Type B pancreatic cell (in vitro differentiated cells): ENCODE data around the gene SIGLEC15. TPM values are rescaled to one million over a fixed set of nuclear protein-coding genes. Genes with fewer than 3 reads are reported as not detected.

Experiments used
- DNase-seq: peaks from one replicate; pipeline ENCODE4 v3.0.0; 2021; ENCODE audit warnings: mixed read lengths; ENCODE audit not compliant: unreplicated experiment; ENCODE audit errors: extremely low spot score
- H3K27ac Mint-ChIP-seq: 2 replicates; pipeline ENCODE4 v1.8.0; 2021; ENCODE audit warnings: mild to moderate bottlenecking, mixed read lengths
- H3K27me3 Mint-ChIP-seq: 2 replicates; pipeline ENCODE4 v1.8.0; 2021; ENCODE audit warnings: mixed read lengths
- H3K36me3 Mint-ChIP-seq: 2 replicates; pipeline ENCODE4 v1.8.0; 2021; ENCODE audit warnings: mixed read lengths
- H3K4me1 Mint-ChIP-seq: one replicate; pipeline ENCODE4 v1.8.0; 2021; ENCODE audit warnings: mixed read lengths; ENCODE audit not compliant: unreplicated experiment
- H3K4me3 Mint-ChIP-seq: 2 replicates; pipeline ENCODE4 v1.8.0; 2021; ENCODE audit warnings: mild to moderate bottlenecking, mixed read lengths
- H3K9me3 Mint-ChIP-seq: 2 replicates; pipeline ENCODE4 v1.8.0; 2021; ENCODE audit warnings: mixed read lengths
- total RNA-seq: library from RNA; stranded (reverse); gene quantifications from 2 replicates; pipeline ENCODE4 v1.2.1, GENCODE V29; 2021; ENCODE audit warnings: low replicate concordance
- TF ChIP-seq, protein P1 (sequence below): fragments of 200-600 bp; sonication (generic); conservative IDR thresholded peaks from 2 replicates; pipeline ENCODE4 v1.5.0; 2021; ENCODE audit warnings: antibody characterized with exemption, mild to moderate bottlenecking

The SIGLEC15 gene
- total RNA-seq, 1 donor from 2014 or later, result 0.41 TPM

DNA sequence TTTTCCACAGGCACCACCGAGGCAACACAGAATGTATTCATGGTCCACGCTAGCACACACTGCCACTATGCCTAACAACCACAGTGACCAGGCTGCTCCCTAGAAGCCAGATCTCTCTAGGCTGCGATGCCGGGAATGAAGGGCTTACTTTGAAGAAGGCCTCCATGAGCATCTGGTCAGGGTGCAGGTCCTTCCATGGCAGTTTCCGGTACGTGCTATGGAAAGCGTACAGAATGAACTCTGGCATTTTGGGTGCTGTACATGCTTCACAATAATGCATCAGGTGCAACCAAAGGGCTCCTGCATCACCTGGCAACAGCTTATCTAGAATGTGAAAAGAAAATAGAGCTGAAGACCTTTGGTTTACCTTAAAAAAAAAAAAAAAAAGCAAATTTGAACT lies 44.9 kb downstream of the SIGLEC15 start:
- H3K4me3 Mint-ChIP-seq, result peak overlapping the region; percentile 9
- peaks cover 4% of the 10 kb centered on the region for H3K4me1 Mint-ChIP-seq
- DNase-seq, result no peak
- TF ChIP-seq, protein P1, sequence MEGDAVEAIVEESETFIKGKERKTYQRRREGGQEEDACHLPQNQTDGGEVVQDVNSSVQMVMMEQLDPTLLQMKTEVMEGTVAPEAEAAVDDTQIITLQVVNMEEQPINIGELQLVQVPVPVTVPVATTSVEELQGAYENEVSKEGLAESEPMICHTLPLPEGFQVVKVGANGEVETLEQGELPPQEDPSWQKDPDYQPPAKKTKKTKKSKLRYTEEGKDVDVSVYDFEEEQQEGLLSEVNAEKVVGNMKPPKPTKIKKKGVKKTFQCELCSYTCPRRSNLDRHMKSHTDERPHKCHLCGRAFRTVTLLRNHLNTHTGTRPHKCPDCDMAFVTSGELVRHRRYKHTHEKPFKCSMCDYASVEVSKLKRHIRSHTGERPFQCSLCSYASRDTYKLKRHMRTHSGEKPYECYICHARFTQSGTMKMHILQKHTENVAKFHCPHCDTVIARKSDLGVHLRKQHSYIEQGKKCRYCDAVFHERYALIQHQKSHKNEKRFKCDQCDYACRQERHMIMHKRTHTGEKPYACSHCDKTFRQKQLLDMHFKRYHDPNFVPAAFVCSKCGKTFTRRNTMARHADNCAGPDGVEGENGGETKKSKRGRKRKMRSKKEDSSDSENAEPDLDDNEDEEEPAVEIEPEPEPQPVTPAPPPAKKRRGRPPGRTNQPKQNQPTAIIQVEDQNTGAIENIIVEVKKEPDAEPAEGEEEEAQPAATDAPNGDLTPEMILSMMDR, result no peak
- no peaks in the 10 kb centered on the region for H3K9me3 Mint-ChIP-seq
- peak overlapping the region; percentile 66 for H3K27ac Mint-ChIP-seq
- peaks cover 60% of the 10 kb centered on the region for H3K36me3 Mint-ChIP-seq
- H3K27me3 Mint-ChIP-seq, result no peaks in the 10 kb centered on the region

DNA sequence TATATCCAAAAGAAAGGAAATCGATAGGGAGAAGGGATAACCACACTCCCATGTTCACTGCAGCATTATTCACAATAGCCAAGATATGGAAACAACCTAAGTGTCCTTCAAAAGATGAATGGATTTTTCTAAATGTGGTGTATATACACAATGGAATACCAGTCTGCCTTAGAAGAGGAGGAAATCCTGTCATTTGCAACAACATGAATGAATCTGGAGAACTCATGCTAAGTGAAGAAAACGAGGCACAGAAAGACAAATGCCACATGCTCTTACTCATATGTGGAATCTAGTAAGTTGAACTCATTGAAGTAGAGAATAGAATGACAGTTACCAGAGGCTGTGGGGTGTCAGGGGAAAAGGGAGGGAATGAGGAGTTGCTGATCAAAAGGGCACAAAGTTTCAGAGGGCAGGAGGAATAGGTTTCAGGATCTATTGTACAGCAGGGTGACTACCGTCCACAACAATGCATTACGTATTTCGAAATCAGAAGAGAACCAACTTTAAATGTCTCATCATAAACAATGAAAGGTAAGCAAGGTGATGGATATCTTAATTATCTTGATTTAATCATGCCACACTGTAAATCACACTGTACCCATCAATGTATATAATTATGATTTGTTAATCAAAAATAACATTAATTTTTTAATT lies 46.1 kb downstream of the SIGLEC15 start:
- Mint-ChIP-seq H3K27ac (no peak overlapping the region), H3K36me3 (peaks cover 56% of the 10 kb centered on the region), H3K4me3 (no peak overlapping the region), H3K4me1 (peaks cover 4% of the 10 kb centered on the region), H3K27me3 (no peaks in the 10 kb centered on the region), H3K9me3 (no peaks in the 10 kb centered on the region)
- DNase-seq, result no peak
- TF ChIP-seq, protein P1, result no peak

DNA sequence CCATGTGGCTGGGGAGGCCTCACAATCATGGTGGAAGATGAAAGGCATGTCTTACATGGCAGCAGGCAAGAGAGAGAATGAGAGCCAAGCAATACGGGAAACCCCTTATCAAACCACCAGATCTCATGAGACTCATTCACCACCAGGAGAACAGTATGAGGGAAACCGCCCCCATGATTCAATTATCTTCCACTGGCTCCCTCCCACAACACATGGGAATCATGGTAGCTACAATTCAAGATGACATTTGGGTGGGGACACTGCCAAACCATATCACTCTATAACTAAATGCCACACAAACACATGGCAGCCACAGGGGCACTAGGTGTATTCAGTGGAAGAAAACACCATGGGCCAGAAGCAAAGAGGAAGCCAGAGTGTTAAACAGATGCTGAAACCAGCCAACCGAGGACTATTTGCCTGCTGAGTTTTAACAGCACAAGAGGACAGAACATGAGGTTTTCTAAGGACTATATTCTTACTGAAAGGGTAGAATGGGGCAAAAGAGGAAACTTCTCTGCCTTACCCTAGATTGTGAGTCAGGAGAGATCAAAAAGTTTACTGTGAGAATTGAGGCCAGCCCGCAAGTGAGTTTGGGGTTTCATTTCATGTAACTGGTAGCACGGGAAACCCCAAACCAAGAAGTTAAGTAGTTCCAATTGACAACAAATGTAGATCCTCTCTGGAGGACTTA lies 49.2 kb downstream of the SIGLEC15 start:
- Mint-ChIP-seq H3K27ac (no peak overlapping the region), H3K4me1 (peaks cover 4% of the 10 kb centered on the region), H3K4me3 (no peak overlapping the region), H3K9me3 (no peaks in the 10 kb centered on the region), H3K36me3 (peaks cover 46% of the 10 kb centered on the region), H3K27me3 (no peaks in the 10 kb centered on the region)
- DNase-seq, result no peak
- TF ChIP-seq, protein P1, result no peak

DNA sequence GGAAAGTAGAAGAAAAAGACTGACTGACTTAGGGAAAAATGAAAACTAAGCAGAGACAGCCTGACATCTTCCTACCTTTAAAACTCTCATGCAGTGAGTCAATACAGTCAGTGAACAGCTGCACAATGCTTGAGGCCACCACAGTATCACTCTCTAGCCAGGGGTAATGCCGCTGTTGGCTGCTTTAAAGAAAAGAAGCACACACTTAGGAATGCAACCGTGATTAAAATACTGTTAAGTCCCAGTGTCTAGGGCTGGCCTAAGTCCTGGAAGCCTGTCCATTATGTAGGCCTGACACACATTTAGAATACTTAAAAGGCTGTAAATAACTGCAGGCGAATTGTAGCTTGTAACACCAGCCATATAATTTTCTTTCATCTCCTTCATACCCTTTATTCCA lies 50.7 kb downstream of the SIGLEC15 start:
- Mint-ChIP-seq H3K27ac (no peak overlapping the region), H3K9me3 (no peaks in the 10 kb centered on the region), H3K27me3 (no peaks in the 10 kb centered on the region), H3K4me3 (no peak overlapping the region), H3K4me1 (peaks cover 4% of the 10 kb centered on the region), H3K36me3 (peaks cover 42% of the 10 kb centered on the region)
- no peak for DNase-seq
- TF ChIP-seq, protein P1, result no peak

DNA sequence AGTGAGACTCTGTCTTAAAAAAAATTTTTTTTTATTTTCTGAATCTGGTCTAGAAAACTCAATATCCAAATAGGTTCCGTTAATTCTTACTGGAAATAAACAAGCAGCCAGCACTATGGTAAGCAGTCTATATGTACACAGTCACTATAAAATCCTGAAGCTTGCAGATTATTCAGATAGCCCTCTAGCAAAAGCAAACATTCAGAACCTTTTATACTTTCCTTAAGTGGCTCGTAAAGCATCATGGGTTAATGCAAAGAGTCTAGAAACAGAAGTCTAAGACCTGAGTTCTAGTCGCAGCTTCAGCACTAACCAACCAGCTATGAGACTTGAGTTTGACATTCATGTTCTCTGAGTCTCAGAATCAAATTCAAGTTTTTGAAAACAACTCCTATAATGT lies 51.9 kb downstream of the SIGLEC15 start:
- Mint-ChIP-seq H3K27me3 (no peaks in the 10 kb centered on the region), H3K27ac (no peak overlapping the region), H3K4me3 (no peak overlapping the region), H3K4me1 (no peaks in the 10 kb centered on the region), H3K36me3 (peaks cover 40% of the 10 kb centered on the region), H3K9me3 (no peaks in the 10 kb centered on the region)
- no peak for DNase-seq
- TF ChIP-seq, protein P1, result no peak
